Bronchus fibroblast of lung (primary cell): ENCODE data around the gene TSR3. TPM values are rescaled to one million over a fixed set of nuclear protein-coding genes. Genes with fewer than 3 reads are reported as not detected.

Experiments used
- total RNA-seq: library from RNA; depleted of rRNA; stranded (reverse); fragments of >200 nt; gene quantifications from 2 replicates; pipeline ENCODE4 v1.2.3, GENCODE V29; 2015

Gene TSR3
- 105 and 117 TPM in 2 replicates for total RNA-seq

DNA sequence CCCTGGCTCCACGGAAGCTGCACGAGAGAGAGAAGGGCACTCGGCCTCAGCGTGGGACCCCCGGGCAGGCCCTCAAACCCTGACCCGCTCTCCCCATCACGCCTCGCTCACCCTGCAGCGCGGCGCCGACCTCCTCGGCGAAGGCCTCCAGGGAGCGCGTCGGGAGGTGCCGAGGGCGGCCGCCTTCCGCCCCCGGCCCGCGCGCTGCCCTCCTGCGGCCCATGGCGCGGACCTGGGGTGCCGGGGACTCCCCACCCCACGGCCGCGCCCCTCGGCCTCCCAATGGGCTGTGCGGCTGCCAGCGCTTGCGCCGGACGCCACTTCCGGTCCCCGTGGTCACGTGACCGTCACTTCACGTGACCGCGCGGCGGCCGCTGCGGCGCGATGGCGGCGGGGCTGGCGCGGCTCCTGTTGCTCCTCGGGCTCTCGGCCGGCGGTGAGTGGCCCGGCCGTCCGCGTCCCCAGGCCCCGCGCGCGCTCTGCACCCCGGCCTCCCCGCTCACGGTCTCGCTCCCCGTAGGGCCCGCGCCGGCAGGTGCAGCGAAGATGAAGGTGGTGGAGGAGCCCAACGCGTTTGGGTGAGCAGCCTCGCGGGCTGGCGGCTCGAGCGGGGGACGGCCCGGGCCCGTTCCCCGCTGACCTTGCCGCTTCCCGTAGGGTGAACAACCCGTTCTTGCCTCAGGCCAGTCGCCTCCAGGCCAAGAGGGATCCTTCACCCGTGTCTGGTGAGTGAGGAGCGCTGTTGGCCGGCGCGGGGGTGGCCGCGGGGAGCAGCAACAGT, at the start of gene TSR3, which contains the start of gene GNPTG:
TSS of gene TSR3 (minus strand) at position 297 of the 781 bp plus-strand sequence. CDS start at position 223, 74 bp downstream.
TSS of gene GNPTG (plus strand) at position 350 of the 781 bp plus-strand sequence. CDS start at position 385, 35 bp downstream.

DNA sequence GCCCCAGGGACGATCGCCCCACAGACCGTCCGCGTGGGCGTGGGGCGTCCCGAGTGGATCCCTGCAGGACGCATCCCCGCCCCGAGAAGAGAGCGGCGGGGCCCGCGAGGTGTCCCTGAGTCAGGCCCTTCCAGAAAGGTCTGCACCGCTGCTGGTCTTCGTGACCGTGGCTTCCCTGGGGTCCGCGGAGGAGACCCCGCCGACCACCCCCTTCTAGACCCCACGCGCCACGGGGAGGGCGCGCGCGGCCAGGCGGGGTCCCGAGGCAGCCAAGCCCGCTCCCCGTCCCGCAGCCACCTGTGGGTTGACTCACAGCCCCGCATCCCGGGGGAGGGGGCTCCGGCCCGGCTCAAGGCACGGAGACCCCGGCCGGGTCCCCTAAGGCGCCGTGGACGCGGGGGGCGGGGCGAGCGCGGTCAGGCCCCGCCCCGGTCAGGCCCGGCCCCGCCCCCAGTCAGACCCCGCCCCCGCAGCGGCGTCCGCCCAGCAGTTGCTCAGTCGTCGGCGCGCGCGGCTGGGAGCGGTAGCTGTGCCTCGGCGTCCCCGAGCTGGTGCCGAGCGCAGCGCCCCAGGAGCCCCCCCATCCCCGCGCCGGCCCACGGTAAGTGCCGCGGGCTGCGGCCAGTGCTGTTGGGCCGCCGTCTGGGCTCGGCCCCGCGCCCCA, 18.4 kb downstream of the TSR3 start, which contains the start of gene BAIAP3:
TSS of gene BAIAP3 (plus strand) at position 497 of the 664 bp plus-strand sequence. CDS start 4,905 bp downstream, outside the sequence.

DNA sequence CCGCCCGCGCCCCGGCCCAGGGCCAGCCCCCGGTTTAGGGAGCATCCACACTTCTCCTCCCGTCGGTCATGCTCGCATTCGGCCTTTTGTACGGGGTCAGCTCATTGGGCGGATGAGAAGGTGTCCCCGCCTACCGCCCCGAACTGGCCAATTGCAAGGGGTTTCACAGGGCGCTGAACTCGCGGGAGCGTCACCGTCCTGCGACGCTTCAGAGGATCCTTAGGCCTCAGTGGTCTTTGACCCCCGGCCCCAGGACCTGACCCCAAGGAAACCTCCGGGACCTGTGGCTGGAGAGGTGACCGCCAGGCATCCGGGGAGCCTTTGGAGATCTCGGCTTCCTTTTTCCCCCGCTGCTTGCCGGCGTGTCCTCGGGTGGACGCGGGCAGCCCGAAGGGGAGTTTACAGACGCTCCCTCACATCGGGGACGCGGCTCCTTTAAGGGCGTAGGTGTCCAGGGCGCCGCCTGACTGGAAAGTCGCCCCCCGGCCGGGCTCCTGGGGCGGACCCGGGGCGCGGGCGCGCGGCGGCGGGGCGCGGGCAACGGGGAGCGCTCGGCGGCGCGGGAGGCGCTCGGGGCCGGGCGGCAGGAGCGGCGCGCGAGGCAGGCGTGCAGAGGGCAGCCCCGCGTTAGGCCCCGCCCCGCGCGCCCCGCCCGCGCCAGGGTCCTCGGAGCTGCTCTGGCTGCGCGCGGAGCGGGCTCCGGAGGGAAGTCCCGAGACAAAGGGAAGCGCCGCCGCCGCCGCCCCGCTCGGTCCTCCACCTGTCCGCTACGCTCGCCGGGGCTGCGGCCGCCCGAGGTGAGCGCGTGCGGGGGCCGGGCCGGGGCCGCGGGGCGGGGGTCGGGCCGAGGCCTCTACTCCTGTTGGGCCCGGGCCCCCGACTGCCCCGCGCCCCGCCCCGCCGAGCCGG, 42.4 kb downstream of the TSR3 start, which contains the start of gene UBE2I:
TSS of gene UBE2I (plus strand) at position 660 of the 909 bp plus-strand sequence. CDS start 4,395 bp downstream, outside the sequence.

Other genes starting within 250 kb of the TSR3 start
- gene CACNA1H, start 198.8 kb downstream of the TSR3 start, total RNA-seq = 0.34 and 0.59 TPM in 2 replicates
- not detected in 2 replicates for gene TPSG1, start 126.6 kb downstream of the TSR3 start, total RNA-seq
- gene TPSB2, start 121.7 kb downstream of the TSR3 start, total RNA-seq = not detected in 2 replicates
- not detected in 2 replicates for gene TPSAB1, start 111.2 kb downstream of the TSR3 start, total RNA-seq
- gene TPSD1, start 95.8 kb downstream of the TSR3 start, total RNA-seq = not detected in 2 replicates
- gene UBE2I, start 42.2 kb downstream of the TSR3 start, total RNA-seq = 71.1 and 91.0 TPM in 2 replicates
- 0.50 and 0.74 TPM in 2 replicates for gene BAIAP3, start 18.2 kb downstream of the TSR3 start, total RNA-seq
- gene GNPTG, start 53 bp upstream of the TSR3 start, total RNA-seq = 36.0 and 37.5 TPM in 2 replicates
- 4.0 and 4.3 TPM in 2 replicates for gene UNKL, start 62.8 kb upstream of the TSR3 start, total RNA-seq
- 17.4 and 22.2 TPM in 2 replicates for gene UQCC4, start 68.9 kb upstream of the TSR3 start, total RNA-seq
- gene PERCC1, start 79.2 kb upstream of the TSR3 start, total RNA-seq = not detected in 2 replicates
- gene CCDC154, start 92.7 kb upstream of the TSR3 start, total RNA-seq = under 0.01 TPM in 1 of 2 replicates, not detected in the other
- 35.7 and 42.4 TPM in 2 replicates for gene CLCN7, start 123.2 kb upstream of the TSR3 start, total RNA-seq
- gene PTX4, start 137.1 kb upstream of the TSR3 start, total RNA-seq = 0.15 and 0.17 TPM in 2 replicates
- gene TELO2, start 141.5 kb upstream of the TSR3 start, total RNA-seq = 23.0 and 28.1 TPM in 2 replicates
- 12.9 and 13.6 TPM in 2 replicates for gene TMEM204, start 181.8 kb upstream of the TSR3 start, total RNA-seq